Measurements from ENCODE around the gene DLGAP1. TPM values are rescaled to one million over a fixed set of nuclear protein-coding genes. Genes with fewer than 3 reads are reported as not detected.

The DLGAP1 gene
- total and polyA plus RNA-seq, 5 donors: 0.11 to 0.31 (median 0.20) TPM; not detected in 1

DNA sequence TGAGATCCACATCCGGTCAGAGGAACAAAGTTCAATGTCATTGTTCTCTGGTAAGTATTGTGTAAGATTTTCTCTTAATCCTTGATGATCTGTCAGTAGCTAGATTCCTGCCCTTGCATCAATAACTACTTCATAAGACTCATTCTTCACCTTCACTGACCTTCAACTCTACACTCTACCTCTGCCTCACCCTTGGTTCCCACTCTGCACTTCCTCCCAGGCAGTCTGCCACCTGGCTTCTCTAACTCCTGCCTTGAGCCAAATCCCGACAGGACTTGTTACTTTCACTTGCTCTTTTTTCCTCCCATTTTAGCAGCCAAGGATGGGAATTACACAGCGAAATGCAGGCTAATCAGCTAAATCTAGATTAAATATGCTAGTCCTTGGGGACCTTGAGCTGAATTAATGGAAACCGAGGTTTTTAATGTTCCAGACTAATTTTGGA, 190.7 kb downstream of the DLGAP1 start:
- no peak overlapping the region for H3K27ac ChIP-seq (ENCODE audit: low read length)
- peak in 1 of 3 donors; percentile 49 for DNase-seq
- WGBS: 37% methylated on average over 4 of the region's 4 CpGs

GRCh38 chr18:4260107-4260506, 195.0 kb downstream of the DLGAP1 start:
- ATAC-seq: no peak
- intact Hi-C loops (cut with DNase I): no loop called here

More for the DNA sequence above, 190.7 kb downstream of the DLGAP1 start:
- intact Hi-C loops (cut with DNase I): no loop called here
- Histone ChIP-seq H3K27me3 (ENCODE audit: control insufficient read depth, insufficient read depth) (no peaks in the 10 kb centered on the region), H3K4me1 (ENCODE audit: control insufficient read depth, insufficient read depth, low read length) (no peaks in the 10 kb centered on the region), H3K9me3 (ENCODE audit: control insufficient read depth, low read length) (no peaks in the 10 kb centered on the region), H3K4me3 (ENCODE audit: low read length) (no peak overlapping the region)
- ATAC-seq: peak in 1 of 2 donors; percentile 29

DNA sequence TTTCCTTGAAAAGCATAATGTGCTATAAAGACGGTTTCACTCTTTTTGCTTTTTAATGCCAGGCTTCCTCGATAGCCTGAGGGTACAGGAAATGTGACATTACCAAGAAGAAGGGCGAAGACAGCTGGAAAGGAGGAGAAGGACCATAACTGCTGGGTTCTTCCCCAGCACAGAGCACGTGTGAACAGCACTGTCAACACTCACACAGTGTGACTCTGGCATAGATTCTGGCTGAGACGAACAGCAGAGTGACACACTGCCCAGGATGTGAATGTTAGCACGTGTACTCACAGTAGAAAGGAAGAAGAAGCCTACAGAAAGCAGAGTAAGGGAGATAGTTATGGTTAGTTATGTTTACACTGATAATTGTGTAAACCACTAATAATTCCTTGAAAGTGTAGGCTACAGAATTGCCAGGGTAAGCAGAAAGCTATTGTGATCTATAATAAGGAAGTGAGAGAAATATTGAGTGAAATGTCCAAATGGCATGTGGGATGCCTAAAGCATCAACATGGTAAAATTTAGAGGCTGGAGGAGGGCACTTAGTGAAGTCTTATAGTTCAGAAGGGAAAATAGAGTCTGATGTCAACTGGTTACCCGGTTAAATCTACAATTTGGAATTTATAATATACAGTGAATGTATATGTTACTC, 198.2 kb downstream of the DLGAP1 start:
- ATAC-seq (no peak), DNase-seq (no peak)
- no peaks in the 10 kb centered on the region for H3K9me3 ChIP-seq (ENCODE audit: control insufficient read depth, low read length)
- intact Hi-C loops (cut with DNase I): no loop called here
- no peaks in the 10 kb centered on the region for H3K4me1 ChIP-seq (ENCODE audit: control insufficient read depth, insufficient read depth, low read length)
- H3K4me3 ChIP-seq (ENCODE audit: low read length): no peak overlapping the region
- H3K27ac ChIP-seq (ENCODE audit: low read length): no peak overlapping the region
- H3K27me3 ChIP-seq (ENCODE audit: control insufficient read depth, insufficient read depth): no peaks in the 10 kb centered on the region
- WGBS: 38% methylated on average over 7 of the region's 7 CpGs

More at GRCh38 chr18:4260107-4260506, 195.0 kb downstream of the DLGAP1 start:
- DNase-seq: no peak
- 83% methylated on average over 3 of the region's 3 CpGs for WGBS
- Histone ChIP-seq H3K4me1 (ENCODE audit: control insufficient read depth, insufficient read depth, low read length) (no peaks in the 10 kb centered on the region), H3K27me3 (ENCODE audit: control insufficient read depth, insufficient read depth) (no peaks in the 10 kb centered on the region), H3K27ac (ENCODE audit: low read length) (no peak overlapping the region), H3K9me3 (ENCODE audit: control insufficient read depth, low read length) (no peaks in the 10 kb centered on the region), H3K4me3 (ENCODE audit: low read length) (no peak overlapping the region)

- no peaks in the 10 kb centered on the region for H3K27me3 ChIP-seq (ENCODE audit: control insufficient read depth, insufficient read depth)
- H3K4me3 ChIP-seq (ENCODE audit: low read length): no peak overlapping the region
- 71% methylated on average over 7 of the region's 7 CpGs for WGBS
- DNase-seq (no peak), ATAC-seq (no peak)
- no peaks in the 10 kb centered on the region for H3K4me1 ChIP-seq (ENCODE audit: control insufficient read depth, insufficient read depth, low read length)
- no peaks in the 10 kb centered on the region for H3K9me3 ChIP-seq (ENCODE audit: control insufficient read depth, low read length)
- intact Hi-C loops (cut with DNase I): no loop called here
- H3K27ac ChIP-seq (ENCODE audit: low read length): no peak overlapping the region
These were observed 200.3 kb downstream of the DLGAP1 start for GRCh38 chr18:4254840-4255239.

DNA sequence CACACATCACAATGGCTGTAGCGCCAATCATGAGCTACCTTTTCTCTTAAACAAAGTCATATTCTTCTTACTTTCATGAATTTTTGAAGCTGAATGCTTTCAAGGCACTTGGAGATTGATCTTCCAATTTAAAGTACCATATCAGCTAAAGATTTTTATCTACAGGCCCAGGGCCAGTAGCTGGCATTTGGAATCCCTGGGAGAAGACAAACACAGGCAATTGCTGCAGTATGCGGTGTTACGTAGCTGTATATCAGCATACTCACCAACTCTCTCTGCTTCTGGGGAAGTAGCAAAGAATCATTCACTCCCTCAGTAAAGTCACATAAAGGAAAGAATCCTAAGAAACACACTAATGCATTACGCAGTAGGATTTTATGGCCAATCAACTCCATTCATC, 202.3 kb downstream of the DLGAP1 start:
- Histone ChIP-seq H3K4me3 (ENCODE audit: low read length) (no peak overlapping the region), H3K27ac (ENCODE audit: low read length) (no peak overlapping the region), H3K27me3 (ENCODE audit: control insufficient read depth, insufficient read depth) (no peaks in the 10 kb centered on the region), H3K9me3 (ENCODE audit: control insufficient read depth, low read length) (no peaks in the 10 kb centered on the region), H3K4me1 (ENCODE audit: control insufficient read depth, insufficient read depth, low read length) (no peaks in the 10 kb centered on the region)
- DNase-seq (no peak), ATAC-seq (no peak)
- intact Hi-C loops (cut with DNase I): no loop called here
- WGBS: 92% methylated on average over 4 of the region's 4 CpGs

GRCh38 chr18:4251873-4252272, 203.2 kb downstream of the DLGAP1 start:
- intact Hi-C loops (cut with DNase I): no loop called here
- 84% methylated on average over 3 of the region's 3 CpGs for WGBS
- no peak for ATAC-seq
- no peak for DNase-seq
- H3K27ac ChIP-seq (ENCODE audit: low read length): no peak overlapping the region
- H3K9me3 ChIP-seq (ENCODE audit: control insufficient read depth, low read length): no peaks in the 10 kb centered on the region
- H3K4me3 ChIP-seq (ENCODE audit: low read length): no peak overlapping the region
- H3K27me3 ChIP-seq (ENCODE audit: control insufficient read depth, insufficient read depth): no peaks in the 10 kb centered on the region
- no peaks in the 10 kb centered on the region for H3K4me1 ChIP-seq (ENCODE audit: control insufficient read depth, insufficient read depth, low read length)

GRCh38 chr18:4251206-4251605, 203.9 kb downstream of the DLGAP1 start:
- no peak for ATAC-seq
- no peaks in the 10 kb centered on the region for H3K27me3 ChIP-seq (ENCODE audit: control insufficient read depth, insufficient read depth)
- no peak overlapping the region for H3K4me3 ChIP-seq (ENCODE audit: low read length)
- 68% methylated on average over 2 of the region's 2 CpGs for WGBS
- no peaks in the 10 kb centered on the region for H3K9me3 ChIP-seq (ENCODE audit: control insufficient read depth, low read length)
- no peak for DNase-seq
- no peak overlapping the region for H3K27ac ChIP-seq (ENCODE audit: low read length)
- intact Hi-C loops (cut with DNase I): no loop called here
- no peaks in the 10 kb centered on the region for H3K4me1 ChIP-seq (ENCODE audit: control insufficient read depth, insufficient read depth, low read length)

DNA sequence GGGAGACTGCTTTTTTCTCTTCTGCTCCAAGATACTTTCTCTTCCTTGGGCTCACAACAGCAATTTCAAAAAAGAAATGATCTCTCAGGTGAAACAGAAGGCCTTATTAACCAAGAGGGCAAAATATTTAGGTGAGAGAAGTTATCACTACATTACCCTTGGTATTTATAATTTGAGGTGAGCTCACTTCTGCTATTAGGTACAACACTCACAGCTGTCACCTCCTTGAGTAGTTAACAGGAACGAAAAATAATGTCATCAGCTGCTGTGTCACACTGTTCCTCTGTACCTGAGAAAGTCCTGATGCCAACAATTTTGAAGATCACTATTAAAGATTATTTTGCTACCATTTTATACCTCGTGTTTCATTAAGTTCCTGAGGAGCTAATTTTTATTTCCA, 205.0 kb downstream of the DLGAP1 start:
- no peak for ATAC-seq
- H3K4me1 ChIP-seq (ENCODE audit: control insufficient read depth, insufficient read depth, low read length): no peaks in the 10 kb centered on the region
- no peak overlapping the region for H3K27ac ChIP-seq (ENCODE audit: low read length)
- no peaks in the 10 kb centered on the region for H3K27me3 ChIP-seq (ENCODE audit: control insufficient read depth, insufficient read depth)
- no peak overlapping the region for H3K4me3 ChIP-seq (ENCODE audit: low read length)
- intact Hi-C loops (cut with DNase I): no loop called here
- H3K9me3 ChIP-seq (ENCODE audit: control insufficient read depth, low read length): no peaks in the 10 kb centered on the region
- DNase-seq: no peak
- 63% methylated on average over 2 of the region's 2 CpGs for WGBS

- Histone ChIP-seq H3K9me3 (ENCODE audit: control insufficient read depth, low read length) (no peaks in the 10 kb centered on the region), H3K4me3 (ENCODE audit: low read length) (no peak overlapping the region), H3K27me3 (ENCODE audit: control insufficient read depth, insufficient read depth) (no peaks in the 10 kb centered on the region), H3K27ac (ENCODE audit: low read length) (no peak overlapping the region), H3K4me1 (ENCODE audit: control insufficient read depth, insufficient read depth, low read length) (no peaks in the 10 kb centered on the region)
- intact Hi-C loops (cut with DNase I): no loop called here
- 79% methylated on average over 10 of the region's 10 CpGs for WGBS
- no peak for DNase-seq
- ATAC-seq: no peak
These were observed 206.4 kb downstream of the DLGAP1 start for GRCh38 chr18:4248686-4249085.

DNA sequence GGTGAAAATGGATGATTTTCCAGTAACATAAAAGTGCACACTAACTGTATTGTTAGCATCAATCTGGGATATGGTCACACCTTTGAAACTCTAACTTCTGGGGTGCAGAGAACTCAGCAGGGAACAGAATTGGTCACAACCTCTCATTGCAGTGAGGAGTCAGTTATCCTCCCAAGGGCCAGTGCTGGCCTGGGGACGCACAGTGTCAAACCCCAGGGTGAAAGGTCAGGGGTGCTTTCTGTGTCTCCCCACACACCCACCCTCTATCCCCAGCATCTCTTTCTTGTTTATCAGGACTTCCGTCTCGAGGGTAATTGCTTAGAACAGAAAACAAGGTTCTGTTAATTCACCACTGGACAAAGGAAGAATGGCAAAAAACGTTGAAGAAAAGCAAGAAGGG, 208.7 kb downstream of the DLGAP1 start:
- Histone ChIP-seq H3K9me3 (ENCODE audit: control insufficient read depth, low read length) (no peaks in the 10 kb centered on the region), H3K27me3 (ENCODE audit: control insufficient read depth, insufficient read depth) (no peaks in the 10 kb centered on the region), H3K4me1 (ENCODE audit: control insufficient read depth, insufficient read depth, low read length) (no peaks in the 10 kb centered on the region), H3K27ac (ENCODE audit: low read length) (no peak overlapping the region), H3K4me3 (ENCODE audit: low read length) (no peak overlapping the region)
- WGBS: 65% methylated on average over 4 of the region's 4 CpGs
- ATAC-seq: no peak
- intact Hi-C loops (cut with DNase I): no loop called here
- DNase-seq: no peak

- ATAC-seq: no peak
- Histone ChIP-seq H3K9me3 (ENCODE audit: control insufficient read depth, low read length) (no peaks in the 10 kb centered on the region), H3K27me3 (ENCODE audit: control insufficient read depth, insufficient read depth) (no peaks in the 10 kb centered on the region), H3K27ac (ENCODE audit: low read length) (no peak overlapping the region), H3K4me1 (ENCODE audit: control insufficient read depth, insufficient read depth, low read length) (no peaks in the 10 kb centered on the region), H3K4me3 (ENCODE audit: low read length) (no peak overlapping the region)
- intact Hi-C loops (cut with DNase I): no loop called here
- WGBS: 37% methylated on average over 3 of the region's 3 CpGs
- no peak for DNase-seq
These were observed 209.7 kb downstream of the DLGAP1 start for GRCh38 chr18:4245456-4245855.
